ENCODE measurements around the gene HBEGF. TPM values are rescaled to one million over a fixed set of nuclear protein-coding genes. Genes with fewer than 3 reads are reported as not detected.

The HBEGF gene
- total and polyA plus RNA-seq, 2 experiments from 2014 or later: 2.2 to 2.9 TPM

DNA sequence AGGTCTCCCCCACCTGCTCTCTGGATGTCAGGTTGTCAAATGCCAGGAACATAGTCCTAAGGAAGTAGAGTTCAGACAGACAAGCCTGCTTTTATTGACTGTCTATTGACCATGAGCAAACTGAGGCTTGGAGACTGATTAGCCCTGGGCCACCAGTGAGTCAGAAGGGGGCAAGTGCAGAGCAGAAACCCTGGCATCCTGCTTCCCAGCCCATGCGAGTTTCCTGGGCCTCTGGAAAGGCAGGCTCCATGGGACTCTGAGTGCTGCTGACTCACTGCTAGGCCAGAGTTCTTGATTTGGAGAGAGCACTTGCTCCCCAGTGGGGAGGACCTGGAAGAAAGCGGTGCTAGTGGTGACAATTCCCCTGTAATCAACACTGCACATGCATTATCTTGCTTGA, 2.8 kb upstream of the HBEGF start:
- peaks cover 15% of the 10 kb centered on the region for H3K27me3 ChIP-seq (ENCODE audit: insufficient read depth)
- H3K4me3 ChIP-seq: no peak overlapping the region
- H3K4me2 ChIP-seq: no peak overlapping the region
- H3K4me1 ChIP-seq (ENCODE audit: insufficient read depth): peaks cover 14% of the 10 kb centered on the region
- H3K9me2 ChIP-seq (ENCODE audit: insufficient read depth): no peaks in the 10 kb centered on the region
- H3F3A ChIP-seq (replicated peaks; ENCODE audit: low read depth): peaks cover 7% of the 10 kb centered on the region; the same call in 1 of the 2 replicates
- no peak overlapping the region for H3K4me3 Mint-ChIP-seq
- H3K27me3 Mint-ChIP-seq (ENCODE audit: insufficient read depth, low read depth, poor library complexity): peaks cover 19% of the 10 kb centered on the region
- no peak overlapping the region for H3K27ac Mint-ChIP-seq
- no peak for ATAC-seq
- no peaks in the 10 kb centered on the region for H3K79me2 ChIP-seq (replicated peaks; ENCODE audit: insufficient read depth)
- no peaks in the 10 kb centered on the region for H3K9me3 Mint-ChIP-seq
- TF ChIP-seq EZH2phosphoT487 (IDR thresholded peaks at IDR 0.05; ENCODE audit: unreplicated experiment): no peak
- TF ChIP-seq, protein P1, sequence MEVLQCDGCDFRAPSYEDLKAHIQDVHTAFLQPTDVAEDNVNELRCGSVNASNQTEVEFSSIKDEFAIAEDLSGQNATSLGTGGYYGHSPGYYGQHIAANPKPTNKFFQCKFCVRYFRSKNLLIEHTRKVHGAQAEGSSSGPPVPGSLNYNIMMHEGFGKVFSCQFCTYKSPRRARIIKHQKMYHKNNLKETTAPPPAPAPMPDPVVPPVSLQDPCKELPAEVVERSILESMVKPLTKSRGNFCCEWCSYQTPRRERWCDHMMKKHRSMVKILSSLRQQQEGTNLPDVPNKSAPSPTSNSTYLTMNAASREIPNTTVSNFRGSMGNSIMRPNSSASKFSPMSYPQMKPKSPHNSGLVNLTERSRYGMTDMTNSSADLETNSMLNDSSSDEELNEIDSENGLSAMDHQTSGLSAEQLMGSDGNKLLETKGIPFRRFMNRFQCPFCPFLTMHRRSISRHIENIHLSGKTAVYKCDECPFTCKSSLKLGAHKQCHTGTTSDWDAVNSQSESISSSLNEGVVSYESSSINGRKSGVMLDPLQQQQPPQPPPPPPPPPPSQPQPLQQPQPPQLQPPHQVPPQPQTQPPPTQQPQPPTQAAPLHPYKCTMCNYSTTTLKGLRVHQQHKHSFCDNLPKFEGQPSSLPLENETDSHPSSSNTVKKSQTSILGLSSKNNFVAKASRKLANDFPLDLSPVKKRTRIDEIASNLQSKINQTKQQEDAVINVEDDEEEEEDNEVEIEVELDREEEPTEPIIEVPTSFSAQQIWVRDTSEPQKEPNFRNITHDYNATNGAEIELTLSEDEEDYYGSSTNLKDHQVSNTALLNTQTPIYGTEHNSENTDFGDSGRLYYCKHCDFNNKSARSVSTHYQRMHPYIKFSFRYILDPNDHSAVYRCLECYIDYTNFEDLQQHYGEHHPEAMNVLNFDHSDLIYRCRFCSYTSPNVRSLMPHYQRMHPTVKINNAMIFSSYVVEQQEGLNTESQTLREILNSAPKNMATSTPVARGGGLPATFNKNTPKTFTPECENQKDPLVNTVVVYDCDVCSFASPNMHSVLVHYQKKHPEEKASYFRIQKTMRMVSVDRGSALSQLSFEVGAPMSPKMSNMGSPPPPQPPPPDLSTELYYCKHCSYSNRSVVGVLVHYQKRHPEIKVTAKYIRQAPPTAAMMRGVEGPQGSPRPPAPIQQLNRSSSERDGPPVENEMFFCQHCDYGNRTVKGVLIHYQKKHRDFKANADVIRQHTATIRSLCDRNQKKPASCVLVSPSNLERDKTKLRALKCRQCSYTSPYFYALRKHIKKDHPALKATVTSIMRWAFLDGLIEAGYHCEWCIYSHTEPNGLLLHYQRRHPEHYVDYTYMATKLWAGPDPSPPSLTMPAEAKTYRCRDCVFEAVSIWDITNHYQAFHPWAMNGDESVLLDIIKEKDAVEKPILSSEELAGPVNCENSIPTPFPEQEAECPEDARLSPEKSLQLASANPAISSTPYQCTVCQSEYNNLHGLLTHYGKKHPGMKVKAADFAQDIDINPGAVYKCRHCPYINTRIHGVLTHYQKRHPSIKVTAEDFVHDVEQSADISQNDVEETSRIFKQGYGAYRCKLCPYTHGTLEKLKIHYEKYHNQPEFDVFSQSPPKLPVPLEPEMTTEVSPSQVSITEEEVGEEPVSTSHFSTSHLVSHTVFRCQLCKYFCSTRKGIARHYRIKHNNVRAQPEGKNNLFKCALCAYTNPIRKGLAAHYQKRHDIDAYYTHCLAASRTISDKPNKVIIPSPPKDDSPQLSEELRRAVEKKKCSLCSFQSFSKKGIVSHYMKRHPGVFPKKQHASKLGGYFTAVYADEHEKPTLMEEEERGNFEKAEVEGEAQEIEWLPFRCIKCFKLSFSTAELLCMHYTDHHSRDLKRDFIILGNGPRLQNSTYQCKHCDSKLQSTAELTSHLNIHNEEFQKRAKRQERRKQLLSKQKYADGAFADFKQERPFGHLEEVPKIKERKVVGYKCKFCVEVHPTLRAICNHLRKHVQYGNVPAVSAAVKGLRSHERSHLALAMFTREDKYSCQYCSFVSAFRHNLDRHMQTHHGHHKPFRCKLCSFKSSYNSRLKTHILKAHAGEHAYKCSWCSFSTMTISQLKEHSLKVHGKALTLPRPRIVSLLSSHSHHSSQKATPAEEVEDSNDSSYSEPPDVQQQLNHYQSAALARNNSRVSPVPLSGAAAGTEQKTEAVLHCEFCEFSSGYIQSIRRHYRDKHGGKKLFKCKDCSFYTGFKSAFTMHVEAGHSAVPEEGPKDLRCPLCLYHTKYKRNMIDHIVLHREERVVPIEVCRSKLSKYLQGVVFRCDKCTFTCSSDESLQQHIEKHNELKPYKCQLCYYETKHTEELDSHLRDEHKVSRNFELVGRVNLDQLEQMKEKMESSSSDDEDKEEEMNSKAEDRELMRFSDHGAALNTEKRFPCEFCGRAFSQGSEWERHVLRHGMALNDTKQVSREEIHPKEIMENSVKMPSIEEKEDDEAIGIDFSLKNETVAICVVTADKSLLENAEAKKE (CRISPR knock-in tag; IDR thresholded peaks at IDR 0.05): no peak
- no peak for TF ChIP-seq CTCF (conservative IDR thresholded peaks at IDR 0.05; ENCODE audit: low read depth in 2 of 2)
- TF ChIP-seq EZH2 (IDR thresholded peaks at IDR 0.05; ENCODE audit: low read depth, unreplicated experiment): no peak
- no peak for TF ChIP-seq CREB1 (CRISPR knock-in tag; IDR thresholded peaks at IDR 0.05; ENCODE audit: low read depth)
- TF ChIP-seq NANOG (IDR thresholded peaks at IDR 0.05; ENCODE audit: borderline replicate concordance): no peak
- no peaks in the 10 kb centered on the region; the same call in 1 of the 2 replicates for H4K20me1 ChIP-seq (replicated peaks; ENCODE audit: insufficient read depth)
- peaks cover 2% of the 10 kb centered on the region; the same call in 1 of the 3 replicates for H3K36me3 Mint-ChIP-seq (ENCODE audit: low read depth)
- no peaks in the 10 kb centered on the region for H3K36me3 ChIP-seq (ENCODE audit: insufficient read depth)
- H3K4me1 Mint-ChIP-seq: peaks cover 19% of the 10 kb centered on the region
- no peak overlapping the region for H3K27ac ChIP-seq (ENCODE audit: low read depth)
- H2AFZ ChIP-seq: no peak overlapping the region
- DNase-seq (ENCODE audit: low spot score): no peak

Measured in GM23338 (cell line).